Osteocyte (in vitro differentiated cells): ENCODE measurements around the gene CCR1. TPM values are rescaled to one million over a fixed set of nuclear protein-coding genes. Genes with fewer than 3 reads are reported as not detected.

ENCODE experiments used
- DNase-seq: peaks from one replicate; pipeline ENCODE4 v3.0.0; 2021; ENCODE audit warnings: mixed read lengths; ENCODE audit not compliant: unreplicated experiment; ENCODE audit errors: extremely low spot score
- H3K27ac Mint-ChIP-seq: one replicate; pipeline ENCODE4 v1.8.0; 2021; ENCODE audit warnings: mild to moderate bottlenecking, mixed read lengths; ENCODE audit not compliant: unreplicated experiment
- H3K27me3 Mint-ChIP-seq: one replicate; pipeline ENCODE4 v1.8.0; 2021; ENCODE audit warnings: mixed read lengths; ENCODE audit not compliant: unreplicated experiment
- H3K36me3 Mint-ChIP-seq: one replicate; pipeline ENCODE4 v1.8.0; 2021; ENCODE audit warnings: mixed read lengths; ENCODE audit not compliant: unreplicated experiment
- H3K4me1 Mint-ChIP-seq: one replicate; pipeline ENCODE4 v1.8.0; 2021; ENCODE audit warnings: mixed read lengths; ENCODE audit not compliant: unreplicated experiment
- H3K4me3 Mint-ChIP-seq: one replicate; pipeline ENCODE4 v1.8.0; 2021; ENCODE audit warnings: mild to moderate bottlenecking, moderate library complexity, mixed read lengths; ENCODE audit not compliant: unreplicated experiment
- H3K9me3 Mint-ChIP-seq: one replicate; pipeline ENCODE4 v1.8.0; 2021; ENCODE audit warnings: mixed read lengths; ENCODE audit not compliant: unreplicated experiment
- total RNA-seq: library from RNA; stranded (reverse); gene quantifications from 2 replicates; pipeline ENCODE4 v1.2.1, GENCODE V29; 2021
- TF ChIP-seq, protein P1 (sequence below): fragments of 200-600 bp; sonication (generic); IDR thresholded peaks from 2 replicates; pipeline ENCODE4 v1.5.0; 2021; ENCODE audit warnings: antibody characterized with exemption, mild to moderate bottlenecking, moderate library complexity

Gene CCR1
- total RNA-seq, 1 donor from 2014 or later = not detected

- no peak for DNase-seq
- no peaks in the 10 kb centered on the region for H3K4me1 Mint-ChIP-seq
Measured at GRCh38 chr3:46188708-46189107, 19.4 kb downstream of the CCR1 start.

GRCh38 chr3:46187876-46188275 is 20.2 kb downstream of the CCR1 start:
- no peaks in the 10 kb centered on the region for H3K4me1 Mint-ChIP-seq
- H3K27ac Mint-ChIP-seq = no peak overlapping the region
- H3K4me3 Mint-ChIP-seq = no peak overlapping the region
- no peaks in the 10 kb centered on the region for H3K9me3 Mint-ChIP-seq
- TF ChIP-seq, protein P1, sequence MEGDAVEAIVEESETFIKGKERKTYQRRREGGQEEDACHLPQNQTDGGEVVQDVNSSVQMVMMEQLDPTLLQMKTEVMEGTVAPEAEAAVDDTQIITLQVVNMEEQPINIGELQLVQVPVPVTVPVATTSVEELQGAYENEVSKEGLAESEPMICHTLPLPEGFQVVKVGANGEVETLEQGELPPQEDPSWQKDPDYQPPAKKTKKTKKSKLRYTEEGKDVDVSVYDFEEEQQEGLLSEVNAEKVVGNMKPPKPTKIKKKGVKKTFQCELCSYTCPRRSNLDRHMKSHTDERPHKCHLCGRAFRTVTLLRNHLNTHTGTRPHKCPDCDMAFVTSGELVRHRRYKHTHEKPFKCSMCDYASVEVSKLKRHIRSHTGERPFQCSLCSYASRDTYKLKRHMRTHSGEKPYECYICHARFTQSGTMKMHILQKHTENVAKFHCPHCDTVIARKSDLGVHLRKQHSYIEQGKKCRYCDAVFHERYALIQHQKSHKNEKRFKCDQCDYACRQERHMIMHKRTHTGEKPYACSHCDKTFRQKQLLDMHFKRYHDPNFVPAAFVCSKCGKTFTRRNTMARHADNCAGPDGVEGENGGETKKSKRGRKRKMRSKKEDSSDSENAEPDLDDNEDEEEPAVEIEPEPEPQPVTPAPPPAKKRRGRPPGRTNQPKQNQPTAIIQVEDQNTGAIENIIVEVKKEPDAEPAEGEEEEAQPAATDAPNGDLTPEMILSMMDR = no peak
- no peaks in the 10 kb centered on the region for H3K36me3 Mint-ChIP-seq
- no peak for DNase-seq
- H3K27me3 Mint-ChIP-seq = peaks cover 5% of the 10 kb centered on the region

More at GRCh38 chr3:46188708-46189107, 19.4 kb downstream of the CCR1 start:
- H3K27ac Mint-ChIP-seq = no peak overlapping the region
- no peak overlapping the region for H3K4me3 Mint-ChIP-seq
- peaks cover 4% of the 10 kb centered on the region for H3K9me3 Mint-ChIP-seq
- H3K36me3 Mint-ChIP-seq = no peaks in the 10 kb centered on the region
- TF ChIP-seq, protein P1 = no peak
- peaks cover 5% of the 10 kb centered on the region for H3K27me3 Mint-ChIP-seq

DNA sequence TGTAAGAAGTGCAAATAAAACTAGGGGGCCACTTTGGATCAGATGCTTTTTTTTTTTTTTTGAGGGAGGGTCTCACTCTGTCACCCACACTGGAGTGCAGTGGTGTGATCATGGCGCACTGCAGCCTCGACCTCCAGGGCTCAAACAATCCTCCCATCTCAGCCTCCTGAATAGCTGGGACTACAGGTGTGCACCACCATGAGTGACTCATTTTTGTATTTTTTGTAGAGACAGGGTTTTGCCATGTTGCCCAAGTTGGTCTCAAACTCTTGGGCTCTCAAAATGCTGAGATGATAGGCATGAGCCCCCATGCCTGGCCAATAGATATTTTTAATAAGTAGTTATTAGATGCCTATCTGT is 20.8 kb downstream of the CCR1 start:
- Mint-ChIP-seq H3K27ac (no peak overlapping the region), H3K4me1 (no peaks in the 10 kb centered on the region), H3K9me3 (no peaks in the 10 kb centered on the region), H3K4me3 (no peak overlapping the region), H3K36me3 (no peaks in the 10 kb centered on the region), H3K27me3 (peaks cover 5% of the 10 kb centered on the region)
- TF ChIP-seq, protein P1 = no peak
- DNase-seq = no peak

DNA sequence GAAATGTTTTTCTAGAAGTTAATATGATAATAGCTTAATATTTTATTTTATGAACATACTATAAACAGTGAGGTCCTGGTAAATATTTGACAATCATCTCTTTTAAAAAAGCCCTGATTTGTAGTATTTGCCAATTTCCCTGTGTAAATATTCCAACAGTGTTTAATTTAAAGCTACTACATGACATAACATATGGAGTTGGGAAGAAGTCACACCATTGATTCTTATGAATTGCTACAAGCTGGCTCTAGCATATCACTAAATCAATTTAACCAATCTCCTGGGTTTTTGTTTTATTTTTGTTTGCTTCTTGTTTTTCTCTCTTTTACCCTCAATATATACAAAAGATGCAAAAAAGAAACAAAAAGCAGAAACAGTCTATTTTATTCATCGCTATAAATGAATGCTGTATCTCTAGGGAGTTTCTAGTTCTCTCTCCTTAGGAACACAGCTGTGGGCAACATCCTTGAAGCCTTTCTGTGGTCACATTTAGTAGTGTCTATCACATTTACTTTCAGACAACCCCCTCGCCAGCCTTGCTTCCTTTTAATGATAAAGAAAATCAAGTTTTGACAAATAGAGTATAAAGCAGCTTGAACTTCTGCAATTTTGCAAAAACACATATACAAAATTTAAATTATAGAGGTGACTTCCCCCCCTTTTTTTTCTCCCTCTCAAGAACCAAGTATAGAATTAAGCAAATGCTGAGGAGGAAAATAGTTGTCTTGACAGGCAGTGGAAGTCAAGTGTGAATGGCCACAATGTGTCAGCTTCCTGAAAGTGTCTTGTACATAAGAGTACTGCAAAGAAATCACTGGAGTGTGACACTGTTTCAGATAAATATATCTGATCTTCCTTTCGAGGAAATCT is 21.4 kb downstream of the CCR1 start:
- Mint-ChIP-seq H3K27me3 (peaks cover 5% of the 10 kb centered on the region), H3K4me1 (no peaks in the 10 kb centered on the region), H3K27ac (no peak overlapping the region), H3K36me3 (no peaks in the 10 kb centered on the region), H3K4me3 (no peak overlapping the region), H3K9me3 (no peaks in the 10 kb centered on the region)
- no peak for DNase-seq
- TF ChIP-seq, protein P1 = no peak

DNA sequence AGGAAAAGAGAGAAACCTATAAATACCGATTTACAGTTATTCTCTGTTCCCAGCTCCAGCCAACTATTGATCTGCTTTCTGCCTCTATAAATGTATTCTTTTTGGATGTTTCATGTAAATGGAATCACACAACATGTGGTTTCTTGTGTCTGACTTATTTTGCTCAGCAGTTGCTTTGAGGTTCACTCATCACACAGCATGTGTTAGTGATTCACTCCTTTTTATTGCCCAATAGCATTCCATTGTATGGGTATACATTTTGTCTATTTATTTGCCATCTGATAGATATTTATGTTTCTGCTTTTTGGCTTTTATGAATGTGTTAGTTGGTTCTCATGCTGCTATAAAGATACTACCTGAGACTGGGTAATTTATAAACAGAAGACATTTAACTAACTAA is 23.6 kb downstream of the CCR1 start:
- H3K27ac Mint-ChIP-seq = no peak overlapping the region
- no peaks in the 10 kb centered on the region for H3K9me3 Mint-ChIP-seq
- DNase-seq = no peak
- no peaks in the 10 kb centered on the region for H3K27me3 Mint-ChIP-seq
- no peaks in the 10 kb centered on the region for H3K4me1 Mint-ChIP-seq
- TF ChIP-seq, protein P1 = no peak
- no peaks in the 10 kb centered on the region for H3K36me3 Mint-ChIP-seq
- no peak overlapping the region for H3K4me3 Mint-ChIP-seq
